GM12892 (cell line): ENCODE results near the gene EOGT.

ENCODE experiments used
- POLR2A ChIP-seq: IDR thresholded peaks from 2 replicates; pipeline ENCODE4 v1.6.1; 2011; ENCODE audit warnings: low read depth, low read length, control low read depth
- TAF1 ChIP-seq: IDR thresholded peaks from 2 replicates; pipeline ENCODE4 v1.6.1; 2011; ENCODE audit warnings: low read depth, mild to moderate bottlenecking, control low read depth, low read length, borderline replicate concordance

DNA sequence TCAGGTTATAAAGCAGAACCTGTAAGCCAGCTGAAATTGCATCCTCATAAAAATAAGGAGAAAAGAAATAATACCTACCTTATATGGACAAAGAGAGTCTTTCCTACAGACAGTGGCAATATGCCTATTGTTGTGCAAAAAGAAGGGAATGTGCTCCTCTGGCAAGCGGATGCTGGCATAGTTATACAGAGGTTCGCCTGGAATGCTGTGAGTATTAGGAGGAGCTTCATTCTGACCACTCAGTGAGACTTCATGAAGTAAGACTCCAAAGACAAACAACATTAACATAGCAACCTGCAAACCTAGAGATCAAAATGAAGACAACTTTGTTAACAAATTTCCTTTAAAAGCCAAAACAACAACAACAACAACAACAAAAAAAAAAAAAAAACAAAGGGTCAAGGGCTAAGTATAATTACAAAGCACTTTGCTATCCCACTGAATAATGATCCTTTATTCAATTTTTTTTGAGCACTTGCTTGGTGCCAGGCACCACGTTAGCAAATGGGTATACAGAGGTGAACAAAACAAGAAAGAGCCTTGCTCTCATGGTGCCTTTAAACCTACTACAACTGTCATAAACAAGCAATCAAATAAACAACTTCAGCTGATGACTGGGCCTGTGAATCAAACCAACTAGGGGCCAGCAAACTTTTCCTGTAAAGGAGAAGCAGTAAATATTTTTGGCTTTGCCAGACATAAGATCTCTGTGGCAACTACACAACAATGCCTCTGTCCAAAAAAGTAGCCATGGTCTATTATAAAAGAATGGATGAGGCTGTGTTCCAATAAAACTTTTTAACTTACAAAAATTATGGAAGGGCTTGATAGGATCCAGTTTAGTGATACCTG, 3.7 kb downstream of the EOGT start:
- no peak for TF ChIP-seq TAF1
- no peak for TF ChIP-seq POLR2A
